H1 (cell line): ENCODE measurements around the gene SYNPR. TPM values are rescaled to one million over a fixed set of nuclear protein-coding genes. Genes with fewer than 3 reads are reported as not detected.

ENCODE experiments used
- CTCF ChIA-PET: fragments of 300-600 bp; sonication (Branson Sonifier 250); formaldehyde crosslinking; loops from one replicate; lab custom pipeline; 2021; ENCODE audit not compliant: partially characterized antibody; lab: Charles Lee
- POLR2A ChIA-PET: fragments of 300-600 bp; sonication (Branson Sonifier 250); formaldehyde crosslinking; loops from one replicate; lab custom pipeline; 2021; ENCODE audit warnings: inconsistent platforms; ENCODE audit not compliant: partially characterized antibody; lab: Charles Lee
- DNase-seq, 2 experiments: peaks; one replicate each; pipeline versions ENCODE4 v3.0.0 to v3.0.0-alpha.2; 2010 to 2022; ENCODE audit warnings: low spot score in 2 of 2, low read depth in 1 of 2, mixed read lengths in 1 of 2
- FAIRE-seq: peaks from 2 replicates; lab custom pipeline; 2011; peaks lifted over from hg19 to GRCh38; lab: Jason Lieb, UNC
- H2AFZ ChIP-seq: 2 replicates; pipeline ENCODE4 v1.8.1; 2012; ENCODE audit warnings: low read length, inconsistent platforms
- H2AK5ac ChIP-seq: 2 replicates; pipeline ENCODE4 v1.6.1; 2013; ENCODE audit warnings: low read depth, low read length
- H2BK120ac ChIP-seq: replicated peaks from 2 replicates; pipeline ENCODE3; 2013; ENCODE audit warnings: low read depth, low read length, inconsistent platforms
- H2BK12ac ChIP-seq: 2 replicates; pipeline ENCODE4 v1.6.1; 2013; ENCODE audit warnings: low read depth, low read length
- H2BK15ac ChIP-seq: 2 replicates; pipeline ENCODE4 v1.6.1; 2013; ENCODE audit warnings: low read length
- H2BK20ac ChIP-seq: 2 replicates; pipeline ENCODE4 v1.6.1; 2013; ENCODE audit warnings: low read length
- H2BK5ac ChIP-seq: 2 replicates; pipeline ENCODE4 v1.6.1; 2013; ENCODE audit warnings: low read depth, low read length
- H3K14ac ChIP-seq: 2 replicates; pipeline ENCODE4 v1.6.1; 2013; ENCODE audit warnings: inconsistent platforms; ENCODE audit not compliant: insufficient read length
- H3K18ac ChIP-seq: 2 replicates; pipeline ENCODE4 v1.6.1; 2013; ENCODE audit warnings: low read length; ENCODE audit errors: extremely low read depth
- H3K23ac ChIP-seq: 2 replicates; pipeline ENCODE4 v1.6.1; 2013; ENCODE audit warnings: inconsistent platforms; ENCODE audit not compliant: insufficient read length
- H3K23me2 ChIP-seq: 2 replicates; pipeline ENCODE4 v1.6.1; 2013; ENCODE audit warnings: low read depth, low read length
- H3K27ac ChIP-seq: 2 replicates; pipeline ENCODE4 v1.6.1; 2011; ENCODE audit warnings: low read depth, low read length, inconsistent platforms
- H3K27me3 ChIP-seq, 4 experiments: replicated peaks in 1 of 4; 1 replicate in 1 of 4; 2 replicates in 3 of 4; pipeline versions ENCODE4 v1.6.1 to v1.8.1; 2011 to 2013; ENCODE audit warnings: low read length in 3 of 4, mild to moderate bottlenecking in 3 of 4, inconsistent platforms in 2 of 4, mixed read lengths in 2 of 4, moderate library complexity in 1 of 4; ENCODE audit not compliant: control insufficient read depth in 3 of 4, insufficient read depth in 3 of 4; ENCODE audit errors: extremely low read depth in 1 of 4
- H3K36me3 ChIP-seq, 4 experiments: 2 replicates each; pipeline versions ENCODE4 v1.6.1 to v1.8.1; 2011 to 2013; ENCODE audit warnings: mild to moderate bottlenecking in 4 of 4, low read length in 3 of 4, moderate library complexity in 2 of 4, control low read depth in 1 of 4, inconsistent platforms in 1 of 4; ENCODE audit not compliant: insufficient read depth in 4 of 4, control insufficient read depth in 2 of 4
- H3K4ac ChIP-seq: replicated peaks from 2 replicates; pipeline ENCODE3; 2013; ENCODE audit warnings: low read length, low read depth, mixed read lengths, inconsistent platforms; ENCODE audit not compliant: insufficient read length
- H3K4me1 ChIP-seq, 4 experiments: replicated peaks in 1 of 4; 1 replicate in 1 of 4; 2 replicates in 3 of 4; pipeline versions ENCODE4 v1.6.1 to v1.8.1; 2011 to 2013; ENCODE audit warnings: low read length in 3 of 4, inconsistent platforms in 2 of 4, mixed read lengths in 1 of 4; ENCODE audit not compliant: insufficient read depth in 4 of 4, control insufficient read depth in 3 of 4
- H3K4me2 ChIP-seq, 2 experiments: 2 replicates each; pipeline versions ENCODE4 v1.6.1 to v1.8.1; 2011 to 2013; ENCODE audit warnings: low read depth in 2 of 2, low read length in 2 of 2, control low read depth in 1 of 2, inconsistent platforms in 1 of 2, mild to moderate bottlenecking in 1 of 2; ENCODE audit not compliant: insufficient read depth in 1 of 2
- H3K4me3 ChIP-seq, 4 experiments: fragments of 200-600, 300-600 bp in 1 of 4; sonication (generic), shearing (Covaris generic), sonication (Bioruptor Twin) in 1 of 4; 2 replicates each; pipeline versions ENCODE4 v1.5.1 to v1.8.1; 2011 to 2016; ENCODE audit warnings: low read length in 4 of 4, low read depth in 3 of 4, control low read depth in 2 of 4, inconsistent platforms in 2 of 4, mild to moderate bottlenecking in 2 of 4, mixed read lengths in 1 of 4, moderate library complexity in 1 of 4; ENCODE audit not compliant: insufficient read depth in 2 of 4; ENCODE audit errors: extremely low read depth in 1 of 4
- H3K56ac ChIP-seq: replicated peaks from 2 replicates; pipeline ENCODE3; 2013; ENCODE audit warnings: low read depth, mild to moderate bottlenecking, mixed read lengths, low read length, inconsistent platforms; ENCODE audit not compliant: insufficient read length
- H3K79me1 ChIP-seq: 2 replicates; pipeline ENCODE4 v1.6.1; 2013; ENCODE audit warnings: low read depth, low read length, control low read depth
- H3K79me2 ChIP-seq, 2 experiments: 2 replicates each; pipeline versions ENCODE4 v1.6.1 to v1.8.1; 2012 to 2013; ENCODE audit warnings: low read length in 2 of 2, mild to moderate bottlenecking in 2 of 2, inconsistent platforms in 1 of 2; ENCODE audit not compliant: insufficient read depth in 2 of 2, control insufficient read depth in 1 of 2
- H3K9ac ChIP-seq, 4 experiments: replicated peaks in 1 of 4; 1 replicate in 1 of 4; 2 replicates in 3 of 4; pipeline versions ENCODE4 v1.6.1 to v1.8.1; 2011 to 2013; ENCODE audit warnings: low read depth in 3 of 4, low read length in 3 of 4, control low read depth in 2 of 4, mild to moderate bottlenecking in 2 of 4, moderate library complexity in 2 of 4, inconsistent platforms in 1 of 4; ENCODE audit errors: extremely low read depth in 1 of 4
- H3K9me3 ChIP-seq, 2 experiments: 2 replicates each; pipeline versions ENCODE4 v1.6.1 to v1.8.1; 2012 to 2013; ENCODE audit warnings: mild to moderate bottlenecking in 2 of 2, moderate library complexity in 2 of 2, control low read depth in 1 of 2, inconsistent platforms in 1 of 2, low read depth in 1 of 2, low read length in 1 of 2, mixed read lengths in 1 of 2; ENCODE audit not compliant: insufficient read depth in 2 of 2
- H4K20me1 ChIP-seq, 2 experiments: replicated peaks in 1 of 2; 2 replicates each; pipeline versions ENCODE3 to v1.8.1; 2011 to 2013; ENCODE audit warnings: inconsistent platforms in 2 of 2, low read length in 2 of 2, mild to moderate bottlenecking in 1 of 2; ENCODE audit not compliant: insufficient read depth in 2 of 2, control insufficient read depth in 1 of 2
- H4K5ac ChIP-seq: 2 replicates; pipeline ENCODE4 v1.6.1; 2013; ENCODE audit warnings: low read length, low read depth, mixed read lengths, inconsistent platforms; ENCODE audit not compliant: insufficient read length
- H4K8ac ChIP-seq: 2 replicates; pipeline ENCODE4 v1.8.0; 2013; ENCODE audit warnings: mild to moderate bottlenecking, moderate library complexity, low read length, inconsistent platforms; ENCODE audit not compliant: insufficient read depth; ENCODE audit errors: extremely low read depth
- H4K91ac ChIP-seq: replicated peaks from 2 replicates; pipeline ENCODE3; 2013; ENCODE audit warnings: low read length, mixed read lengths, inconsistent platforms; ENCODE audit not compliant: insufficient read length
- ASH2L ChIP-seq: fragments of 200-600, 300-600 bp; sonication (generic); IDR thresholded peaks from one replicate; pipeline ENCODE4 v1.7.1; 2017; ENCODE audit warnings: low read length
- ATF3 ChIP-seq: IDR thresholded peaks from 2 replicates; pipeline ENCODE4 v1.6.1; 2011; ENCODE audit warnings: low read depth, mild to moderate bottlenecking, low read length; ENCODE audit not compliant: insufficient read depth
- BRCA1 ChIP-seq: IDR thresholded peaks from 2 replicates; pipeline ENCODE4 v1.6.1; 2012; ENCODE audit warnings: low read depth, low read length, improper control_type of control experiment
- CBX8 ChIP-seq: fragments of 300-800, 300-1000 bp; sonication (generic); IDR thresholded peaks from 2 replicates; pipeline ENCODE4 v1.7.1; 2016; ENCODE audit warnings: low read depth, low read length, borderline replicate concordance
- CHD1 ChIP-seq: IDR thresholded peaks from 2 replicates; pipeline ENCODE4 v1.6.1; 2012; ENCODE audit warnings: low read depth, low read length, improper control_type of control experiment
- EP300 ChIP-seq, 2 experiments: IDR thresholded peaks; 1 replicate in 1 of 2; 2 replicates in 1 of 2; pipeline ENCODE4 v1.6.1; 2011 to 2012; ENCODE audit warnings: low read depth in 2 of 2, low read length in 2 of 2, mild to moderate bottlenecking in 2 of 2, borderline replicate concordance in 1 of 2, inconsistent platforms in 1 of 2, moderate library complexity in 1 of 2
- FOSL1 ChIP-seq: IDR thresholded peaks from 2 replicates; pipeline ENCODE4 v1.6.1; 2011; ENCODE audit warnings: mild to moderate bottlenecking, low read depth, low read length, moderate library complexity; ENCODE audit not compliant: insufficient read depth
- HDAC6 ChIP-seq: IDR thresholded peaks from one replicate; pipeline ENCODE4 v1.7.1; 2012; ENCODE audit warnings: low read depth, mild to moderate bottlenecking, inconsistent platforms, low read length, moderate library complexity
- PHF8 ChIP-seq: fragments of 200-600 bp; sonication (generic); conservative IDR thresholded peaks from 2 replicates; pipeline ENCODE4 v1.7.1; 2012; ENCODE audit warnings: low read depth, mild to moderate bottlenecking, inconsistent platforms, low read length, moderate library complexity
- SIRT6 ChIP-seq: IDR thresholded peaks from one replicate; pipeline ENCODE4 v1.7.1; 2012; ENCODE audit warnings: low read length, inconsistent platforms
- SIX5 ChIP-seq: IDR thresholded peaks from 2 replicates; pipeline ENCODE4 v1.6.1; 2011; ENCODE audit warnings: mild to moderate bottlenecking, low read depth, low read length
- SP2 ChIP-seq: IDR thresholded peaks from 2 replicates; pipeline ENCODE4 v1.6.1; 2012; ENCODE audit warnings: mild to moderate bottlenecking, low read length, inconsistent platforms
- SP4 ChIP-seq: IDR thresholded peaks from 2 replicates; pipeline ENCODE4 v1.6.1; 2012; ENCODE audit warnings: low read length, inconsistent platforms
- WGBS, 2 experiments: shearing (Covaris generic) in 1 of 2; methylation state at CpG; one replicate each; pipeline versions ENCODE4 v1.1.6 to v1.1.7; 2013 to 2015; ENCODE audit warnings: low lambda C conversion rate in 2 of 2, mixed read lengths in 2 of 2, inconsistent platforms in 1 of 2, low coverage in 1 of 2, missing lambda C conversion rate in 1 of 2; ENCODE audit not compliant: insufficient replicate concordance in 2 of 2, insufficient coverage in 1 of 2, insufficient read length in 1 of 2; ENCODE audit errors: extremely low coverage in 1 of 2, missing lambda C conversion rate in 1 of 2; 5-methylcytosine and 5-hydroxymethylcytosine counted together
- polyA plus RNA-seq, 7 experiments: library from polyadenylated mRNA; depleted of rRNA in 3 of 7; stranded (reverse) in 5 of 7; unstranded in 2 of 7; fragments of >200 nt in 5 of 7; fragments of 200-250 nt in 2 of 7; gene quantifications; 1 replicate in 5 of 7; 2 replicates in 1 of 7; 4 replicates in 1 of 7; pipeline versions ENCODE4 v1.2.1 to v1.2.3, GENCODE V29; 2011 to 2013; ENCODE audit warnings: missing spikeins in 2 of 7, mixed read lengths in 2 of 7
- total RNA-seq: library from RNA; stranded (reverse); fragmentation: NEBNext Ultra II Directional; extraction: Animal tissue kit (Norgen Biotek cat#: 25700); gene quantifications from 2 replicates; pipeline ENCODE4 v1.2.1, GENCODE V29; 2021

The SYNPR gene
- total and polyA plus RNA-seq, 2 of the 8 experiments (the other 6 are each of a cell fraction or from before 2014, with no cell fraction given) = 0.39 to 0.99 TPM

- H3K23me2 ChIP-seq = no peaks in the 10 kb centered on the region; the same call in 1 of the 2 replicates
- H3K56ac ChIP-seq = no peak overlapping the region
- H2BK120ac ChIP-seq = no peak overlapping the region
- H4K91ac ChIP-seq = no peak overlapping the region
- no peak overlapping the region for H2BK15ac ChIP-seq
- no peak overlapping the region for H3K4me3 ChIP-seq
- WGBS, 2 experiments = 73% methylated on average over 1 of the region's 1 CpG; no CpG with 5 or more reads in 1 of the 2 experiments
- H3K27me3 ChIP-seq = no peaks in the 10 kb centered on the region; a peak in 1 of 7 replicates
- no peak overlapping the region for H4K8ac ChIP-seq
- no peak overlapping the region for H3K4me2 ChIP-seq
- FAIRE-seq (no peak), DNase-seq (no peak)
- no peaks in the 10 kb centered on the region for H4K20me1 ChIP-seq
- ChIA-PET POLR2A (no interaction called here), CTCF (interaction anchor here (0.9 kb wide), 1 partner anchor 27 kb away, joined by 3 read pairs; no protein-coding TSS in a partner anchor)
- no peak overlapping the region for H3K4ac ChIP-seq
- no peak overlapping the region for H2BK20ac ChIP-seq
- no peak overlapping the region for H3K18ac ChIP-seq
- H2BK12ac ChIP-seq = no peak overlapping the region
- H3K9me3 ChIP-seq = no peaks in the 10 kb centered on the region
- H3K27ac ChIP-seq = no peak overlapping the region
- H3K9ac ChIP-seq = no peak overlapping the region
- H2BK5ac ChIP-seq = no peak overlapping the region
- no peaks in the 10 kb centered on the region for H3K36me3 ChIP-seq
- H3K4me1 ChIP-seq = peaks cover 0 to 2% (median 1%) of the 10 kb centered on the region in 4 experiments; a peak in 1 of 7 replicates
- no peak overlapping the region for H4K5ac ChIP-seq
- no peak overlapping the region for H3K14ac ChIP-seq
- H3K79me2 ChIP-seq = no peaks in the 10 kb centered on the region
- no peaks in the 10 kb centered on the region for H3K79me1 ChIP-seq
- no peak overlapping the region for H2AK5ac ChIP-seq
- no peak overlapping the region for H2AFZ ChIP-seq
- no peak for TF ChIP-seq CBX8
- no peak for TF ChIP-seq FOSL1
- TF ChIP-seq BRCA1 = no peak
- TF ChIP-seq EP300 (IDR thresholded peaks at IDR 0.05; ENCODE audit: borderline replicate concordance in 1 of 2, low read depth in 2 of 2, low read length in 2 of 2) = no peak
- TF ChIP-seq SP2 = no peak
- no peak for TF ChIP-seq SIX5
- TF ChIP-seq ASH2L = no peak
- no peak for TF ChIP-seq CHD1
- no peak for TF ChIP-seq PHF8
- TF ChIP-seq SIRT6 = no peak
- TF ChIP-seq ATF3 = no peak
- no peak for TF ChIP-seq SP4
- no peak for TF ChIP-seq HDAC6
- TF ChIP-seq, all 59 proteins: peak for 0
- no peak overlapping the region for H3K23ac ChIP-seq
These were observed 243.5 kb downstream of the SYNPR start for GRCh38 chr3:63521657-63522056.
